Measurements from ENCODE around the gene MYLK4.

The MYLK4 gene

DNA sequence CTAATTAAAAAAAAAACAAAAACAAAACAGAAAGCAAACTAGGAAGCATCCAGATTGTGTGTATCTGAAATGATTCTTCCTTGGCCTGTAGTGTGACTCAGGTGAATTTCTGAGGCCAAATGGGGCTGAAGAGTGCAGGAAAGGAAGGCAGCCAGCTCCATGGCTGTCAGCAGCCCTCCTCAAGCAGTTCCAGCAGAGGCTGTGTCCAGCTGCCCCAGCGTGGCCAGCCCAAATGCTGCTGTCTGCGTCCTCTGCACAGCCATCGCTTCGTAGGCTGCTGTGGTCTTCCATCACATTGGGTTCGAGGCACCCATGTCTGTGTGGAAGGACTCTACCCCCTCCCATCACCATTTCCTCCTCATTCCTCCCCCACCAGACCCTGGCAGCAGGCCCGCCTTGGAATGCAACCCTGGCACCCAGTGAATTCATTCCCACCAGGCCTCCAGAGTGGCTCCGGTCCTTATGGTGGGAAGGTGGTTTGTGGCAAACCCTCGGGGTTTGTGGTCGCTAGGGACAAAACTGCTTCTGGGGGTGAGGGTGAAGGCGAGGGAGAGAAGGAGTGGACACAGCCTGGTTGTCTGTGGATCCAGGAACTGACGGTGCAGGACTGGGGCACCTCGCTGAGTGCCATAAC is 81.5 kb downstream of the MYLK4 start:
- no peak for TF ChIP-seq ZNF274 (IDR thresholded peaks at IDR 0.05; ENCODE audit: low read depth, low read length)

DNA sequence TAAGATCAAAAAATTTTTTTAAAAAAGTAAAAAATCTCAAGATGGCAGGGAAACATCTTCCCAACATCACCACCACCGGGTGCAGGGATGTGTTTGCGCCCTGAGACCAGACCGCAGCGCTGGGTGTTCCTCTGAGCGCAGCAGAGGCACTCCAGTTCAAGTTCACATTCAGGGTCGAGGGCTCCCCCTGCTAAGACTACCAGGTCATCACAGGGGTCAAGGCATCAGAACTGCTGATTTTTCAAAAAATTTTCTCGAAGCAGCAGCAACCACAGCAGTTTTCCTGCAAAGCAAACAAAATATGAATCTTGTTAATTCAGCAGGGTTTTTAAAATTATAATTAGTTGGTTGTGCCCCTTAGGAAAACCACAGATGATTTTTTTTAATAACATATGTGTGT is 83.1 kb downstream of the MYLK4 start:
- no peak for TF ChIP-seq ZNF274 (IDR thresholded peaks at IDR 0.05; ENCODE audit: low read depth, low read length)
- H3K4me3 ChIP-seq (ENCODE audit: low read length): no peak overlapping the region

More for the DNA sequence above, 81.5 kb downstream of the MYLK4 start:
- no peak overlapping the region for H3K4me3 ChIP-seq (ENCODE audit: low read length)

DNA sequence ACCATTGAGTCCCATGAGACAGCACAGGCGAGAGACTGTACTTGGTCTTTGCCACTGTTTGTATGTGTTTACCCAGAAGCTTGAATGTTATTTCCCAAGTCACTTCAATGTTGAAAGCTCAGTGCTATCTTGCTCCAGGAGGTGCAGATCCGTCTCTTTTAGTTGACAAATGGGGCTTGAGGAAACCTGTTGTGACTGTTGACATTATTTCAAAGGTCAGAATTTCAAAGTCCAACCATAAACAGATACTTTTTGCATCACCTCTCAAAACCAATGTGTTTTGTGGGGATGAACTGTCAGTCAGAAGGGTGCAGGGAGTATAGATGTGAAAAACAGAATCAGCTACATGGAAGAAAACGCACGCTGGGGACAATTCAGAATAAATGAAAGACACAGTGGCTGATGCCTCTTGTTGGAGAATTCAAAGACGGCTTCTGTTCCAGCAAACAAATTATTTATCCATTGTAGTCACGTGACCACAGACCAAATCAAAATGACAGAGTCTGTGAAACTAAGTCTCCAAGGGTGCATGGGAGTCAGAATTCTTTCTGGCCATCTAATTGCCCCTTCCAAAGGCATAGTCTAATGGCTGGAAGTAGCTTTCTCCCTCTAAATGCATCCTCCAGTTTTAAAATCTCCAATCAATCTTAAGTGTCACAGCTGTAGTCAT is 83.7 kb downstream of the MYLK4 start:
- TF ChIP-seq ZNF274 (IDR thresholded peaks at IDR 0.05; ENCODE audit: low read depth, low read length): no peak
- H3K4me3 ChIP-seq (ENCODE audit: low read length): no peak overlapping the region

DNA sequence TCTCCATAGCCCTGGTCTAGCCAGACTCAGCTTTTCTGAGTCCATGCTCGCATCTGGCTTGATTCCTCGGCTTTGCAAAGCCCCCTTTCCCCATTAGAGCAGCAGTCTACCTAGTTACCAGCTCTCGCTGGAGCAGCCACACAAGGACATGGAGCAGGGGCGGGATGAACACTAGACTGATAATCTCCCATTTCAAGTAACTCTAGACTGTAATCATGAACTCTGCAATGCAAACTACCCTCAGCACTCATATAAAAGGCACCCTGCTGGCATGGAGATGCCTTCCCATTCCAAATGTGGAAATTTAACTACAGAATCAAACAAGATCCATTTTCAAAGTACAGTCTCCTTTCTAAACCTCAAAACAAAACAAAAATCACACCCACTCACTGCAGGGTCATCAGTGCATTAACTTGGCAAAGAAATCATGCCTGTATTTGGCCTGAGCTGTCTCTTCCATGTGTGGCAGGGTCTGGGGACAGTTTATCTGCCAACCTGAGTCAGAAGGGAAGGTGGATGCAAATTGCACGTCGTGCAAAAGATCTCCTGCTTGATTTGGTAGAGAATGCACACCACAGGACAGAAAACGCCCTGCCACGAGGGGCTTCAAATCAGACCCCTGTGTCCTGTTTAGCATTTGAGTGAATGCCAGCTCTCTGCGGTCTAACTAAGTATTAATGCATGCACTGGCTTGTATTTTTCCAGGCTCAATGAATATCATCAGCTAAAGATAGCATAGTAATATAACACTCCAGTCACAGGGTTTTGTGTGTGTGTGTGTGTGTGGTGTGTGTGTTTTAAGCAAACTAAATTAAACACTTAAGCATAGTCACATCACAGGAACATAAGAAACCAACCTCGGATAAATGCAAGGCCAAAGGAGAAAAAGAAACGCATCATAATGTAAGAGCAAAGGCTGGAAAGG is 85.3 kb downstream of the MYLK4 start:
- H3K4me3 ChIP-seq (ENCODE audit: low read length): no peak overlapping the region
- no peak for TF ChIP-seq ZNF274 (IDR thresholded peaks at IDR 0.05; ENCODE audit: low read depth, low read length)

DNA sequence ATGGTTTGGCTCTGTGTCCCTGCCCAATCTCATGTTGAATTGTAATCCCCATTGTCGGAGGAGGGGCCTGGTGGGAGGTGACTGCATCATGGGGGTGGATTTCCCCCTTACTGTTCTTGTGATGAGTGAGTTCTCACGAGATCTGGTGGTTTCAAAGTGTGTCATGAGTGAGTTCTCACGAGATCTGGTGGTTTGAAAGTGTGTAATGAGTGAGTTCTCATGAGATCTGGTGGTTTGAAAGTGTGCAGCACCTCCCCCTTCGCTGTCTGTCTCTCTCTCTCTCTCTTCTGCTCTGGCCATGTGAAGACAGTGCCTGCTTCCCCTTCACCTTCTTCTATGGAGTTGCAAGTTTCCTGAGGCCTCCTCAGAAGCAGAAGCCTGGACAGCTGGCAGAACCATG is 87.6 kb downstream of the MYLK4 start:
- no peak overlapping the region for H3K4me3 ChIP-seq (ENCODE audit: low read length)
- TF ChIP-seq ZNF274 (IDR thresholded peaks at IDR 0.05; ENCODE audit: low read depth, low read length): no peak

DNA sequence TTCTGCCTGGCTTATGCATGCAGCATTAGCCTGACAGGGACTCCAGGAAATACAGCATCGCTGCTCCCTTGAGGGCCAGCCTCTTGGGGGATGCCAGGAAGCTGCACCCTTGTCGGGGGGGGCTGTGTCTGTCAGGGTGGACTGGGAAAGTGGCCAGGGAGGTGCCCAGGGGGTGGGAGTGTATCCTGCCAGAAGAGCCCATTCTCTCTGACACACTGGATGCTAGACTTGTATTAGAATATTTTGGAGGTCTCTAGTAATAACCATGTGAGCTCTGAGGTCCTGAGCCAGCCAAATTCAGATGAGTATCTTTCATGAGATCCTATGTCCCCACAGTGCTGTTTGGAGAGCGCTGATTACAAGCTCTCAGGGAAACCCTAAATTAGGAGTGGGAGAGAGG is 89.1 kb downstream of the MYLK4 start:
- no peak for TF ChIP-seq ZNF274 (IDR thresholded peaks at IDR 0.05; ENCODE audit: low read depth, low read length)

DNA sequence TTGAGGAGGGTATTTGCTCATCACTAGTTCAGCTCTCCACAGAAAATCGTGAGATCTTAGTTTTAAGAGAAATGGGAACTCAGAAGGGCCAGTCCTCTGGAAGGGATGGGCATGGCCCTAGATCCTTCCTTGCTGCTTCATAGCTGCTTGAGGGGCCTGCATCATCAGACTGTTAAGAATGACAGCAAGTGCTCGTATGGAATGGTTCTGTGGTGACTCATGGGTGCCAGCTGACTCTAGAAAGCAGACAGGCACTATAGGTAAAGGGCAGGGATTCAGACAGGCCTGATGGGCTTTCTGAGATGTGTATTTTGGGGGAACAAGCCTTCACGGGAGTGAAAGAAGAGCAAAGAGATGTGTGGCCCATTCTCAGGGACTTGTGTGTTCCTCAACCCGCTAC is 90.8 kb downstream of the MYLK4 start:
- TF ChIP-seq ZNF274 (IDR thresholded peaks at IDR 0.05; ENCODE audit: low read depth, low read length): no peak
- no peak overlapping the region for H3K4me3 ChIP-seq (ENCODE audit: low read length)

More for the DNA sequence above, 89.1 kb downstream of the MYLK4 start:
- H3K4me3 ChIP-seq (ENCODE audit: low read length): no peak overlapping the region

DNA sequence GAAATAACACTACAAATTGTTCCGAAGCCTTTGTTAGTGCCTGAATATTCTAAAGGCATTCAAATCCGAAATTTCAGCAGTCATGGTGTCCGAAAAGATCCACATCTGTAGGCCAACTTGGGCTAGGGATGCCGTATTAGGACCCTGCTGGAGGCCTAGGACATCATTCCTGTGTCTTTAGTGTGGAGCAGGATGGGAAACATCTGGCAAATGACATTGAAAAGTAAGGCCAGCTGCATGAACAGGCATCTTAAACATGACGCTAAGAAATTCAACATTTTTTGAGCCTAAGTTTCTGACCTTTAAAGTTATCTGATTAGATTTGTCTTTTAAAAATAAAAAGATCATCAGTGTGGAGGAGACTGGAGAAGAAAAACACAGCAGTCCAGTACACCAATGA is 91.3 kb downstream of the MYLK4 start:
- TF ChIP-seq ZNF274 (IDR thresholded peaks at IDR 0.05; ENCODE audit: low read depth, low read length): no peak

DNA sequence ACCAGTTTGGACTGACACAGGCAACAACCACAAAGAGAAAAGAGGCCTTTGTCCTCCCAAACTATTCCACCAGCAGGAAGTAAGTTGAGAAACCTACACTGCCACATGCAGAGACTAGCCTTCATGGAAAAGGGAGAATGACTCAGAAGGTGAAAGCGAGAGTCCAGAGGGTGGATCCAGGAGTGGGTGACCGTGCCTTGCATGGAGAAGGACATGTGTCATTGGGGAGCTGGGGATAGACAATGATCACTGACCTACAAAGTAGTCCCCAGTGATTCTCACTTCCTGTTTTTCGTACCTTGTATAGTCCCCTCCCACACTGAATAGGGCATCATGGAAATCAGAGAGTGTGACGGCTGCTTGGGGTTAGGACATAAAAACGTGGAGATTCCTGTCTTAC is 91.9 kb downstream of the MYLK4 start:
- no peak overlapping the region for H3K4me3 ChIP-seq (ENCODE audit: low read length)
- no peak for TF ChIP-seq ZNF274 (IDR thresholded peaks at IDR 0.05; ENCODE audit: low read depth, low read length)

More for the DNA sequence above, 91.3 kb downstream of the MYLK4 start:
- H3K4me3 ChIP-seq (ENCODE audit: low read length): no peak overlapping the region

DNA sequence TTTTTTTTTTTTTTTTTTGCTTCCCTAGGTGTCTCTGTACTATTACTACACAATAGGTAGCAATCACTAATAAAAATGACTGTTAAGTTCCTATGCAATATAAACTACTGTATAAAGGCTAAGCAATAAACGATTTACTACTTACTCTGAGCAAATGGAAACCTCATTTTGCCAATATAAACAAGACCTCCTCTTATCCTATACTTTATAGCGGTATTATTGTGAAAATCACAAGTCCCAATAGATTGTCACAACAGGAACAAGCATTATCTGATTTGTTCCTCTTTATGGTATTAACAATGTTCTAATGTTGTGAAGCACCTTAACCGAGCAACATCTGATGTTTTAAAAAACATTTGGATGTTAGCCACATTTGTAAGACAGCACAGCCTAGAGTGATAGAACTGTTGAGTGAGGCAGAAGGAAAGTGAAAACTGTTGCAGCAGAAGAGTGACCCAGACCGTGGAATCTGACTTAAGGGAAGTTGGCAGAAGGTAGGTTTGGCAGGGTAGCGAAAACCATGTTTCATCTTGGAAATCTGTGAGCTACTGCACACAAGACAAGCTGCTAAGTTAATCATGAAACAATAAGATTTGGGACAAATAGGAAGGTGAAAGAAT is 94.2 kb downstream of the MYLK4 start:
- TF ChIP-seq ZNF274 (IDR thresholded peaks at IDR 0.05; ENCODE audit: low read depth, low read length): no peak
- H3K4me3 ChIP-seq (ENCODE audit: low read length): no peak overlapping the region

DNA sequence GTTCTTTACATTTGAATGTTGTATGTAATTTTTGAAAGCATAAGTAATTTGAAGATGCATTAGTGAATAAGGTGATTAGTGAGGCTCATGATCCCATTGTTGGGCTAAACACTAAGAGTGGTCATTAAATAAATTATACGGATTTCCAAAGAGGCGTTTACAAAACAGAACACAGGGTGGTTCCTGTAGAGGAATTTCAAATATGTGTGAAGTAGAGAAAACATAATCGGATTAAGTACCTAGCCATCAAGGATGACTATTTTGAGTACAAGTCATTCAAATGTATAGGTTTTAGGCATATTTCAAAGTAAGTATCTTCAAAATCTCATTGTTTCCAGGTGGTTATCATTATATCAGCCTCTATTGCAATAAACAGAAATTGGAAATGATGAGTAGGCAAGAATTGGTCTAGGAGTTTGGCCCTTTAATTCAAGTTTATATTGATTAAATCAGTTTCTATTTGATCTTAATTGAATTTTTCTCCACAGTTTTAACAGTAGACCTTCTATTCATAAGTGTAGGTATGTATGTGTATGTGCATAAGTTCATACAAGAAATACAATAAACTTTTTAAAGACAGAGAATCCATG is 94.8 kb downstream of the MYLK4 start:
- H3K4me3 ChIP-seq (ENCODE audit: low read length): no peak overlapping the region
- TF ChIP-seq ZNF274 (IDR thresholded peaks at IDR 0.05; ENCODE audit: low read depth, low read length): no peak

DNA sequence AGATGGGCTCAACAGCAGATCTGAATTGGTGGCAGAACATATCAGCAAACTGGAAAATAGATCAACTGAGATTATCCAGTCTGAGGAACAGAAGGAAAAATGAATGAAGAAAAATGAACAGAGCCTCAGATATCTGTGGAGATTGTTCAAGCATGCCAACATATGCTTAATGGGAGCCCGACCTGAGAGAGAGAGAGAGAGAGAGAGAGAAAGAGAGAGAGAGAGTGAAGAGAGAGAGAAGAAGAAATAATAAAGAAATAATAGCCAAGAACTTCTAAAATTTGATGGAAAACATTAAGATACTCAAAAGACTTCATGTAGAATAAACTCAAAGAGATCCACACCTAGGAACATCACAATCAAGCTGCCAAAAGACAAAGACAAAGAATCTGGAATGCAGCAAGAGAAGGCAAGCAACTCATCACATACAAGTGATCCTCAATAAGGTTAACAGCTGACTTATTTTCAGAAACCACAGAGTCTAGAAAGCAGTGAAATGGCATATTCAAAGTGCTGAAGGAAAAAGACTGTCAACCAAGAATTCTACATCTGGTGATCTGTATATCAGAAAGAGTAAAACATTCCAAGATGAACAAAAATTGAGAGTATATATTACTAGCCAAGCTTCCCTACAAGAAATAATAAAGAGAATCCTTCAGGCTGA is 97.2 kb downstream of the MYLK4 start:
- no peak for TF ChIP-seq ZNF274 (IDR thresholded peaks at IDR 0.05; ENCODE audit: low read depth, low read length)

DNA sequence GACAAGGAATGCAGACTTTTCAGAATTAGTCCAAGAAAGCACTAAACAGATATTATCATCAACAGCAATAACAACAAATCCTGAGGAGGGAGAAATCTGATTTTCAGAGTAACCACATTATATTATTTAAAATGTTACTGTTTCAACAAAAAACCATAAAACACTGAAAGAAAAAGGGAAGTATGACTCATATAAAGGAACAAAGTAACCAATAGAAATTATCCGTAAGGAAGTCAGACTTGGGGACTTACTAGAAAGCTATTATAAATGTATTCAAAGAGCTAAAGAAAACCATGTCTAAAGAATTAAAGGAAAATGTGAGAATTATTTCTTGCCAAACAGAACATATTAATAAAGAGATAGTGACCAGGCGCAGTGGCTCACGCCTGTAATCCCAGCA is 98.1 kb downstream of the MYLK4 start:
- no peak for TF ChIP-seq ZNF274 (IDR thresholded peaks at IDR 0.05; ENCODE audit: low read depth, low read length)
- no peak overlapping the region for H3K4me3 ChIP-seq (ENCODE audit: low read length)

More for the DNA sequence above, 97.2 kb downstream of the MYLK4 start:
- no peak overlapping the region for H3K4me3 ChIP-seq (ENCODE audit: low read length)

All from GM08714 (cell line).